Spleen (tissue), 7 donors: ENCODE measurements around the gene TIMM10.

Experiments
- POLR2A ChIP-seq, 3 donors: fragments of 450-650 bp; IDR thresholded peaks; one replicate each; pipeline ENCODE4 v1.5.1; 2017; ENCODE audit warnings: antibody characterized with exemption in 3 of 3, mild to moderate bottlenecking in 1 of 3
- POLR2AphosphoS5 ChIP-seq, 3 donors: sonication (generic); formaldehyde crosslinking; IDR thresholded peaks; one replicate each; pipeline ENCODE4 v1.5.1; 2017; ENCODE audit warnings: antibody characterized with exemption in 3 of 3
- TF ChIP-seq, protein P1 (sequence below), 11 experiments: fragments of 200-600 bp in 7 of 11; fragments of 450-650 bp in 4 of 11; sonication (generic) in 4 of 11; IDR thresholded peaks in 8 of 11; conservative IDR thresholded peaks in 3 of 11; 1 replicate in 7 of 11; 2 replicates in 4 of 11; pipeline versions ENCODE4 v1.4.0 to v1.8.0; 2016 to 2021; ENCODE audit warnings: antibody characterized with exemption in 11 of 11, inconsistent platforms in 4 of 11, mild to moderate bottlenecking in 1 of 11
- donor health status: DM: no; HTN: no; CAD: no; lungs with moderate emphysema.
- donor health status: DM: no; HTN: no; CAD: no.
- donor health status: DM: no; HTN: no; CAD: no.

GRCh38 chr11:57485217-57485990 is 45.1 kb downstream of the TIMM10 start:
- TF ChIP-seq POLR2A (IDR thresholded peaks at IDR 0.05) (no peak), POLR2AphosphoS5 (IDR thresholded peaks at IDR 0.05) (no peak)
- TF ChIP-seq, protein P1, sequence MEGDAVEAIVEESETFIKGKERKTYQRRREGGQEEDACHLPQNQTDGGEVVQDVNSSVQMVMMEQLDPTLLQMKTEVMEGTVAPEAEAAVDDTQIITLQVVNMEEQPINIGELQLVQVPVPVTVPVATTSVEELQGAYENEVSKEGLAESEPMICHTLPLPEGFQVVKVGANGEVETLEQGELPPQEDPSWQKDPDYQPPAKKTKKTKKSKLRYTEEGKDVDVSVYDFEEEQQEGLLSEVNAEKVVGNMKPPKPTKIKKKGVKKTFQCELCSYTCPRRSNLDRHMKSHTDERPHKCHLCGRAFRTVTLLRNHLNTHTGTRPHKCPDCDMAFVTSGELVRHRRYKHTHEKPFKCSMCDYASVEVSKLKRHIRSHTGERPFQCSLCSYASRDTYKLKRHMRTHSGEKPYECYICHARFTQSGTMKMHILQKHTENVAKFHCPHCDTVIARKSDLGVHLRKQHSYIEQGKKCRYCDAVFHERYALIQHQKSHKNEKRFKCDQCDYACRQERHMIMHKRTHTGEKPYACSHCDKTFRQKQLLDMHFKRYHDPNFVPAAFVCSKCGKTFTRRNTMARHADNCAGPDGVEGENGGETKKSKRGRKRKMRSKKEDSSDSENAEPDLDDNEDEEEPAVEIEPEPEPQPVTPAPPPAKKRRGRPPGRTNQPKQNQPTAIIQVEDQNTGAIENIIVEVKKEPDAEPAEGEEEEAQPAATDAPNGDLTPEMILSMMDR (IDR thresholded peaks at IDR 0.05 in 8 of 11, conservative IDR thresholded peaks at IDR 0.05 in 3 of 11) = no peak
